Neural progenitor cell (in vitro differentiated cells): Measurements from ENCODE around the gene MADD.

Experiments used
- CTCF ChIP-seq: fragments of 200-600 bp; sonication (generic); IDR thresholded peaks from 2 replicates; pipeline ENCODE4 v1.5.1; 2017; ENCODE audit warnings: antibody characterized with exemption, mild to moderate bottlenecking
- EZH2 ChIP-seq: fragments of 200-600 bp; sonication (generic); IDR thresholded peaks from 2 replicates; pipeline ENCODE4 v1.6.1; 2017; ENCODE audit warnings: antibody characterized with exemption, mild to moderate bottlenecking, moderate library complexity
- EZH2phosphoT487 ChIP-seq: fragments of 200-600 bp; sonication (generic); IDR thresholded peaks from 2 replicates; pipeline ENCODE4 v1.6.1; 2017; ENCODE audit warnings: antibody characterized with exemption

GRCh38 chr11:47332791-47333525, 63.0 kb downstream of the MADD start:
- TF ChIP-seq EZH2 = no peak
- no peak for TF ChIP-seq CTCF
- no peak for TF ChIP-seq EZH2phosphoT487
